ENCODE measurements around the gene APBA3. TPM values are rescaled to one million over a fixed set of nuclear protein-coding genes. Genes with fewer than 3 reads are reported as not detected.
A peak's percentile ranks its signal among the peaks of the same experiment; 100 is the strongest.

The APBA3 gene
- total and polyA plus RNA-seq, 9 of the 15 experiments (the other 6 are each of a cell fraction or from before 2014, with no cell fraction given), result 0.10 to 29.5 (median 11.5) TPM

DNA sequence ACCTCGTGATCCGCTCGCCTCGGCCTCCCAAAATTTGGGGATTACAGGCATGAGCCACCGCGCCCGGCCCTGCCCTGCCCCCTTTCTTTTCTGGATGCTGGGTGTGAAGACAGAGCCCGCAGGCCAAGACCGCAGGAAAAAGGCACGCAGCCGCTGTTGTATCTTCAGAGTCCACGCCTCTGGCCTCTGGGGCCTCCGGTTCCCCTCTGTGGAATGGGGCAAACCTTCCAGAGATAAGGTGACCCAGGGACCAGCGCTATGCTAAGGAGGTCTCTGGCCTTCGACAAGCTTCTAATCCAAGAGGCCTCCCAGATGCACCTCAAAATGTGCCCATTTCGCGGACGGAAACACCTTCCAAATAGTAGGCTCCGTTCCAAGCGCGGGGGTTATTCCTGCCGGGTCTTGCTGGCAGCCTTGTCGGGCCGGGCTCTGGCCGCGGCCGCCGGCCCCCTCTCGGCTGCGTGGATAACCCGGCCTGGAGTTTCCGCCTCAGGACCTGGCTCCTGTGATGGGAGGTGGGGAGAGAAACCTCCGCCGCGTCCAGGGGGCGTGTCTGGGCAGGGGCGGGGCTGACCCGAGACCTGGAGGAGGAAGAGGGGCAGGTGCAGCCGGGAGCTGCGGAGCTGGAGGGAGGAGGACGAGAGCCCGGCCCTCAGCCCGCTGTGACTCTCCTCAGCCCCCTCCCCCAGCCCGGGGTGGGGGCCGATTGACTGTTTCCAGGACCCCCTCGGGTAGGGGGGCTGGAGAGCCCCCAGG lies 40.2 kb downstream of the APBA3 start (continued):
- TF ChIP-seq, protein P1, sequence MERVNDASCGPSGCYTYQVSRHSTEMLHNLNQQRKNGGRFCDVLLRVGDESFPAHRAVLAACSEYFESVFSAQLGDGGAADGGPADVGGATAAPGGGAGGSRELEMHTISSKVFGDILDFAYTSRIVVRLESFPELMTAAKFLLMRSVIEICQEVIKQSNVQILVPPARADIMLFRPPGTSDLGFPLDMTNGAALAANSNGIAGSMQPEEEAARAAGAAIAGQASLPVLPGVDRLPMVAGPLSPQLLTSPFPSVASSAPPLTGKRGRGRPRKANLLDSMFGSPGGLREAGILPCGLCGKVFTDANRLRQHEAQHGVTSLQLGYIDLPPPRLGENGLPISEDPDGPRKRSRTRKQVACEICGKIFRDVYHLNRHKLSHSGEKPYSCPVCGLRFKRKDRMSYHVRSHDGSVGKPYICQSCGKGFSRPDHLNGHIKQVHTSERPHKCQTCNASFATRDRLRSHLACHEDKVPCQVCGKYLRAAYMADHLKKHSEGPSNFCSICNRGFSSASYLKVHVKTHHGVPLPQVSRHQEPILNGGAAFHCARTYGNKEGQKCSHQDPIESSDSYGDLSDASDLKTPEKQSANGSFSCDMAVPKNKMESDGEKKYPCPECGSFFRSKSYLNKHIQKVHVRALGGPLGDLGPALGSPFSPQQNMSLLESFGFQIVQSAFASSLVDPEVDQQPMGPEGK (CRISPR knock-in tag; IDR thresholded peaks at IDR 0.05; ENCODE audit: borderline replicate concordance), result 0 out of 2 replicates have a peak, but pooled peaks have one; percentile 28
- TF ChIP-seq MEF2A (IDR thresholded peaks at IDR 0.05; ENCODE audit: control insufficient read depth, low read depth, low read length) (peak; percentile 28; the same call in 1 of the 2 replicates), NR2C2 (CRISPR knock-in tag; IDR thresholded peaks at IDR 0.05) (no peak), NR2C2 (tag; IDR thresholded peaks at IDR 0.05) (peak; percentile 52; the same call in 1 of the 2 replicates), FOXP1 (CRISPR knock-in tag; IDR thresholded peaks at IDR 0.05) (peak; percentile 85), TRIM28 (IDR thresholded peaks at IDR 0.05) (0 out of 2 replicates have a peak, but pooled peaks have one; percentile 53), MYNN (IDR thresholded peaks at IDR 0.05) (0 out of 2 replicates have a peak, but pooled peaks have one; percentile 16), MYNN (CRISPR knock-in tag; IDR thresholded peaks at IDR 0.05) (no peak), MYBL2 (IDR thresholded peaks at IDR 0.05; ENCODE audit: low read depth) (no peak), MYBL2 (CRISPR knock-in tag; IDR thresholded peaks at IDR 0.05; ENCODE audit: borderline replicate concordance) (no peak), TCF7L2 (IDR thresholded peaks at IDR 0.05; ENCODE audit: low read depth, low read length) (0 out of 2 replicates have a peak, but pooled peaks have one; percentile 37), ATF1 (CRISPR knock-in tag; IDR thresholded peaks at IDR 0.05) (peak; percentile 29; the same call in 1 of the 2 replicates), ATF1 (tag; IDR thresholded peaks at IDR 0.05) (peak; percentile 80), ZNF589 (CRISPR knock-in tag; IDR thresholded peaks at IDR 0.05; ENCODE audit: low read depth) (no peak), NFE2 (IDR thresholded peaks at IDR 0.05; ENCODE audit: low read depth) (peak; percentile 34; the same call in 1 of the 2 replicates), CBX8 (IDR thresholded peaks at IDR 0.05; ENCODE audit: borderline replicate concordance, extremely low read depth, low read depth, low read length, poor library complexity, severe bottlenecking) (no peak)
- TF ChIP-seq, protein P2, sequence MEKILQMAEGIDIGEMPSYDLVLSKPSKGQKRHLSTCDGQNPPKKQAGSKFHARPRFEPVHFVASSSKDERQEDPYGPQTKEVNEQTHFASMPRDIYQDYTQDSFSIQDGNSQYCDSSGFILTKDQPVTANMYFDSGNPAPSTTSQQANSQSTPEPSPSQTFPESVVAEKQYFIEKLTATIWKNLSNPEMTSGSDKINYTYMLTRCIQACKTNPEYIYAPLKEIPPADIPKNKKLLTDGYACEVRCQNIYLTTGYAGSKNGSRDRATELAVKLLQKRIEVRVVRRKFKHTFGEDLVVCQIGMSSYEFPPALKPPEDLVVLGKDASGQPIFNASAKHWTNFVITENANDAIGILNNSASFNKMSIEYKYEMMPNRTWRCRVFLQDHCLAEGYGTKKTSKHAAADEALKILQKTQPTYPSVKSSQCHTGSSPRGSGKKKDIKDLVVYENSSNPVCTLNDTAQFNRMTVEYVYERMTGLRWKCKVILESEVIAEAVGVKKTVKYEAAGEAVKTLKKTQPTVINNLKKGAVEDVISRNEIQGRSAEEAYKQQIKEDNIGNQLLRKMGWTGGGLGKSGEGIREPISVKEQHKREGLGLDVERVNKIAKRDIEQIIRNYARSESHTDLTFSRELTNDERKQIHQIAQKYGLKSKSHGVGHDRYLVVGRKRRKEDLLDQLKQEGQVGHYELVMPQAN (IDR thresholded peaks at IDR 0.05; ENCODE audit: borderline replicate concordance), result 0 out of 2 replicates have a peak, but pooled peaks have one; percentile 27
- TF ChIP-seq, protein P3, sequence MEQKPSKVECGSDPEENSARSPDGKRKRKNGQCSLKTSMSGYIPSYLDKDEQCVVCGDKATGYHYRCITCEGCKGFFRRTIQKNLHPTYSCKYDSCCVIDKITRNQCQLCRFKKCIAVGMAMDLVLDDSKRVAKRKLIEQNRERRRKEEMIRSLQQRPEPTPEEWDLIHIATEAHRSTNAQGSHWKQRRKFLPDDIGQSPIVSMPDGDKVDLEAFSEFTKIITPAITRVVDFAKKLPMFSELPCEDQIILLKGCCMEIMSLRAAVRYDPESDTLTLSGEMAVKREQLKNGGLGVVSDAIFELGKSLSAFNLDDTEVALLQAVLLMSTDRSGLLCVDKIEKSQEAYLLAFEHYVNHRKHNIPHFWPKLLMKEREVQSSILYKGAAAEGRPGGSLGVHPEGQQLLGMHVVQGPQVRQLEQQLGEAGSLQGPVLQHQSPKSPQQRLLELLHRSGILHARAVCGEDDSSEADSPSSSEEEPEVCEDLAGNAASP (IDR thresholded peaks at IDR 0.05), result no peak
- TF ChIP-seq, protein P4, sequence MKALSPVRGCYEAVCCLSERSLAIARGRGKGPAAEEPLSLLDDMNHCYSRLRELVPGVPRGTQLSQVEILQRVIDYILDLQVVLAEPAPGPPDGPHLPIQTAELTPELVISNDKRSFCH (CRISPR knock-in tag; IDR thresholded peaks at IDR 0.05), result no peak
- TF ChIP-seq, protein P4 (tag; IDR thresholded peaks at IDR 0.05), result peak; percentile 92
